ENCODE measurements around the gene UBE2E2.
A peak's percentile ranks its signal among the peaks of the same experiment; 100 is the strongest.

Gene UBE2E2

GRCh38 chr3:23198801-23199200 lies 4.3 kb upstream of the UBE2E2 start:
- no peak for DNase-seq

GRCh38 chr3:23199649-23200048 lies 3.5 kb upstream of the UBE2E2 start:
- no peak for DNase-seq

DNA sequence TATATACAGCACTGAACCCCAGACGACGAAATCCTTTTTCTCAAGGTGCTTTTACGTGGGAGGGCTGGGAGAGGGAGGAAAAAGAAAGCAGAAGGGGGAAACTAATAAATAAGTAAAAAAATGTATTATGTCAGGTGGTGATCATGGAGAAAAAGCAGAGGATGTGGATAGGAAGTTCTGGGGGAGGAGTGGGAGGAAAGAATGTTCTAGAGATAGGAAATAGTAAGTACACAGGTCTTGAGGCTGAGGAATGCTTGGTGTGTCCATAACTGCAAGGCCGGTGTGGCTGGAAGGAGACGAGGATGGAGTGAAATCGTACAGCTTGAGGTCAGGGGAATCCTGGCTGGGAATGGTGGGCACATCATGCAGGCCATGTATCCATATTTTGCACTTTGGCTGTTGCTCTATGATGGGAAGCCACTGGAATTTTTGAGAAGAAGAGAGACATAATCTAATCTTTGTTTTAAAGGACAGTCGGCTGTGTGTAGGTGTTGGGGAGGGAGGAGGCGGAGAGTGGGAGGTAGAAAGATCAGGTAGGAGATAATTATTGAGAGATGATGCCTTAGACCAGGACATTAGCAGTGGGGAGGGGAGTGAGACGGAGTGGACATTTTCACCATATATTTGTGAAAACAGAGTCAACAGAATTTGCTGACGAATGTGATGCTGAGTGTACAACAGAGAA lies 1.8 kb upstream of the UBE2E2 start:
- DNase-seq: no peak

DNA sequence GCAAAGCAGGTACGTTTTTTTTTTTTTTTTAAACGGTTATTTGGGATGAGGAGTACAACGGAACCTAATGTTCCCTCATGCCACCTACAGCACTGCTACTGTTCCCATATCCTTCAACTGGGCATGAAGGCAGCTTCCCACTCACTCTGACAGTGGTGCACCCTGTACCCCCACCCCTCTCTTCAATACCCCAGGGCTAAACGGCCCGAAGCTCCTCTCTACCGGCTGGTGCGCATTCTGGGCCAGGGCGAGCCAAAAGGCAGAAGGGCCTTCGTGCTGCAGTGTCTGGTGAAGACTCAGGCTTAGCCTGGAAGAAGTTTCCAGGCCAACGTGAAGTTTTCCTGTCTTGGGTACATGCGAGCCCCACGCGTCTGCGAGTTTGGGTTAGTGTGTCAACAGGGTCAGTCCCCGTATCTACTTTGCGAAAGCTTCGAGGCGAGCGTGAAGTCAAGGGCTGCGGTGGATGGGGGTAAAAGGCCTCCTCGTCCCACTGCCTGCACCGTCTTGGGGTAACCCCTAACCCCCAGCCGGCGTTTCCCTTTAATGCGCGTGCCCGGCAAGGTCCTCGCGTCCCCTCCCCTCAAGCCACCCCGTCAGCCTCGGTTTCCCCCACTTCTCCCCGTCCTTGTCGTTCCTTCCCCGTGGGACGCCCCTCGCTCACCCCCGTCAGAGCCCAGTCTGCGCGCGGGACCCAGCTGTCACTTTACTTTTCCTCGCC lies 765 bp upstream of the UBE2E2 start:
- peak in 1 of 2 donors; percentile 12 for DNase-seq

DNA sequence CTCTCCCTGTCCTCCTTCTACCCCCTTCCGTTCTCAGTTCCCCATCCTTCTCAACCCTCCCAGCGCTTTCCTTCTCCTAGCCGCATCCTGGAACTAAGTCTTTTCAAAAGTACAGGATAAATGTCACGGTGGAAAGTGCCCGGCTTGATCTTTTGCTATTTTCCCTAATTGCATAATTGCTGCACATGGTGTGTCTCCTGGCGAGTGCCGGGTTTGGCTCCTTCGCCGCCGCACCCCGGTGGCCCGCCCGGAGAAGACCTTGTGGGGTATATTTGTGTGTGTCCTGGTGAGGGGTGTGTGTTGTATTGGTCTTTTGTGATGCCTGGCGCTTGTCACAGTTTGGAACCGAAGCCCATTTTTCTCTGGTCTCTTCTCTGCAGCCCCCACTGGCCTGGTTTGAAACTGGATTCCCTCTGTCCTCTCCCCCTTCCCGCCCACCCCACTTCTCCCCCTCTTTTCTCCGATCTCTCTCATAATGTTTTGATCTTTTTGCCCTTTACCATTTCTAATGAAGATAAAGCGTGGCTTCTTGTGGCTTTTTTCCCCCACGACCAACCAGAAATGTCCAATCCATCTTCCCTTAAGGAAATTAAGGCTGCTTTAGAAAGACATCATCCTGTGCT lies 692 bp downstream of the UBE2E2 start:
- DNase-seq: peak in 1 of 2 donors; percentile 7

DNA sequence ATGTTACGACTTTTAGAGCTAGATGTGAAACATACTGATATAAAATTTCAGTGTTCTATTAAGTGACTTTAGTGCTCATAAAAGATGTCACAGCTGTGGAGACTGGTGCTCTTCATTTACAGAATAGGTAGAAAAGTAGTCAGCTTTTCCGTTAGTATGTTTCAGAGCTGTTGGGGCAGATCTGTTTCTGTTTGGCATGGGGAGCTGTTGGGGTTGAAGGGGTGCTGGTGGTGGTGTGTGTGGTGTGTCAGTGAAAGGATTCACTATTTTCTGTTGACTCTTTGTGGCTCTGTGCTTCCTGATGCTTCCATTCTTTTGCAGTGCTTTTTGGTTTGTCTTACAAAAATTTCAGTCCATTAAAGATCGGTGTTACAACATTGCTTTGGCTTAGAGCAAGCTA lies 3.2 kb downstream of the UBE2E2 start:
- no peak for DNase-seq

DNA sequence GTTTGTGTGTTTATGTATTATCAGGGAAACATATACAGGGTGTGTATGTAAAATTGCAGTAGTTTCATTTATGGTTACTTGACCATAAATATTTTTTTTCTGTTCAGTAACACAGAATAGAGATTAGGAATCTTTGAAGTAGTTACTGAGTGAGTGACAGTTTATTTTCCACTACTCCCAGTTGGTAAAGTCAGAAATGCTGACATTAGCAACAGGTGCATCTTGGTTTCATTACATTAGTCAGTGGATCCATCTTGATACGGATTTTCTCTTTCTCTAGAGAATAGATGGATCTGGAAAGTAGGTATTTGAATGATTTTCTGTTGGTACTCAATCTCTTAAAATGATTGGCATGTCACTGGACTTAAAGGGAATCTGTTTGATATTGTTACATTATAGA lies 6.0 kb downstream of the UBE2E2 start:
- no peak for DNase-seq

GRCh38 chr3:23209747-23210487 lies 6.8 kb downstream of the UBE2E2 start:
- no peak for DNase-seq

DNA sequence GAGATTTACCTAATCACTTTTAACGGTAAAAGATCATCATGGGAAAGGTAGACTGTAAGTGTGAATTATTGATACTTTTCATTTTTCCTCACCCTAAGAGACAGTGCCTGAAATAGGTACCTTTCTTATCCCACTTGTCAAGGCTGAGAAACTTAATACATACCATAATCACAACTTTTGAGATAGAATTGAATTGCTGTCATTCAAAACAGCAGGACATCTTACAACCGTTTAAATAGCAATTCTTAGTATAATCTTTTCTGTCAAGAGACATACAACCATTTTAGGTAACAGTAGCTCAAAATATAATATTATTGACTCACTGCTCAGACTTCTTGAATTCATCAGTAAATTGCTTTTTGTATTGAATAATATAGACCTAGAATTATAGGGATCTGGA lies 10.7 kb downstream of the UBE2E2 start:
- DNase-seq: no peak

- DNase-seq: no peak
These were observed 14.9 kb downstream of the UBE2E2 start for GRCh38 chr3:23217872-23218554.

DNA sequence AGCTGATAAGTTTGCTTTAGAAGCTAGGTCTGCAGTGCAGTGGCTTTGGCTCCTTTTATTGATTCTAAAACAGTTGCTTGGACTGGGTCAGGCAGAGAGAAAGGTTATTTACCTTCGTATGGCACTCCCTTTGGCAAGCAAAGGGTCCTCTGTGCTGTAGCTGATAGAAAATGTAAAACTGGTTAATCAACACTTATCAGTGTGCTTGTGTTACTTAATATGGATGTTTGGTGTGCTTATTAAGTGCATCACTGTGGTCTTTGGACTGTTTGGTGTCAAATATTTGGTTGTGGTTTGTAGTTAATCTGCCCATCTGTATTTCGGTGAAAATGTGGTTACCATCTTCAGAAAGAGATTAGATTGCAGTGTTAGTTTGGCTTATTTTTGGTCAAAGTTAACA lies 16.0 kb downstream of the UBE2E2 start:
- DNase-seq: no peak

DNA sequence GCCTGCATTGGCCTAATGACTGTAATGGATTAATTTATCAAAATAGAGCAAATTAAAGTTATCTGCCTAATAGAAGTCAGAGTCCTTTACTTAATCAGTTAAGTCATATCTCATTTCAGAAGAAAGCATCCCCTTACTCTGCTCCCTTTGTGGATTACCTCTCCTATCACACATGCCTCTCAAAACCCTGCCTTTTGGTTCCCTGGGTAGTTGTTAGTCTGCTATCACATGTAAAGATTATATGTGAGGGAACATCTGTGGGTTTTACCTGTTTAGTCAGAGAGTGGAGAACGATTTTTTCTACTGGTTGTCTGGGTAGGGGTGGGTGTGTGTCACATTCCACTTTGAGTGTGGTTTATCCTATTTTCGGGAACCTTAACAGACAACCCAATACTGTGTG lies 16.4 kb downstream of the UBE2E2 start:
- DNase-seq: no peak

- DNase-seq: no peak
These were observed 18.0 kb downstream of the UBE2E2 start for GRCh38 chr3:23221136-23221535.

DNA sequence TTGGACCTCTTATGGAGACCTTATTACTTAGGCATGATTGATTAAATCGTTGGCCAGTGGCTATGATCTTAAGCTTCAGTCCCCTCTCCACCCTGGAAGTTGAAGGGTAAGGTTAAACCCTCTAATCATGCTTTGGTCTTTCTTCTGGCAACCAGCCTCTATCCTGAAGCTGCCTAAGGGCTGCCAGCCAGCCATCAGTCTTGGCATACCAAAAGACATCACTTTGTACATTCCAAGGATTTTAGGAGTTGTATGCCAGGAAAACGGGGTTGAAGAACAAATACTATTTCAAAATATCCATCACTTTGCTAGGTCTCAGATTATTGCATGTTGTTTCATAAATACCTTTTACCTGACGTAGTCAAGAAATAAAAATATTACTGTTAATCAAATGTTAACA lies 28.9 kb downstream of the UBE2E2 start:
- no peak for DNase-seq

- no peak for DNase-seq
These were observed 29.7 kb downstream of the UBE2E2 start for GRCh38 chr3:23232854-23233253.

- no peak for DNase-seq
These were observed 32.1 kb downstream of the UBE2E2 start for GRCh38 chr3:23235264-23235663.

- no peak for DNase-seq
These were observed 33.8 kb downstream of the UBE2E2 start for GRCh38 chr3:23236890-23237289.

- no peak for DNase-seq
These were observed 35.0 kb downstream of the UBE2E2 start for GRCh38 chr3:23238156-23238555.

DNA sequence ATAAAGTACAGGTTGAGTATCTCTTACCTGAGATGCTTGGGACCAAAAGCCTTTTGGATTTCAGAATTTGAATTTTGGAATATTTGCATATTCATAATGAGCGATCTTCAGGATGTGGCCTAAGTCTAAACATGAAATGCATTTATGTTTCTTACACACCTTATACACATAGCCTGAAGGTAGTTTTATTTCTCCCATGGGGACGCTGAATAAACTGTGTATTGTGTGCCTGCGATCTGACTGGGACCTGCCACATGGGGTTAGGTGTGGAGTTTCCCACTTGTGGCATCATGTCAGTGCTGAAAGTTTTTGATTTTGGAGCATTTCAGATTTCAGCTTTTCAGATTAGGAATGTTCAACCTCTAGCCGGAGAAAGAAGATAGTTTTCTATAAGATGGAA lies 35.5 kb downstream of the UBE2E2 start:
- no peak for DNase-seq

- no peak for DNase-seq
These were observed 36.3 kb downstream of the UBE2E2 start for GRCh38 chr3:23239211-23240068.

DNA sequence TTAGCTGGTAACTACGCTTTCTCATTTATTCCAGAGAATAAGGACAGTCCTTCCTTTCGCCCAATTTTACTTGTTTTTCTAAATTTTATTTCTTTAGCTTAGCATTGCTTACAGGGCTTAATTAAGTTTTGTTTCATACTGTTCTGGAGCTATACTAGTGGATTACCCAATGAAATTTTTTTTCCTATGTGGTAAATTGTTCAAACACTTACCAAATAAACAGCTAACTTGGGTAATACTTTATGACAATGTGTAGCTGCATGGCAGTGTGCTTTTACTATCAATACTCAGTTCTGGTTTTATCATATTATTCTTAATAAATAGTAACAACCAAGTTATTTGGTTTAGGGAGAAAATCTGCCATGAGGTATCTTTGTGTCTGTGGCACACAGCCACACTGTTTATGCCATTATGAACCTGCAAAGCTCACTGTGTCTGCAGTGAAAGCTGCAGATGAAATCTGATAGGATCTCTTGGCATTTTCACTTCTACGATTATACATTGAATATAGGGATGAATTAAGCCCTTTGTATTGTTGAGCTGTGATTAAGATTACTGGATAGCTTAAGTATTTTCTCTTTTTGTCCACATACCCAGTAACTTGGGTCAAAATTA lies 37.2 kb downstream of the UBE2E2 start:
- DNase-seq: no peak

- DNase-seq: no peak
These were observed 38.1 kb downstream of the UBE2E2 start for GRCh38 chr3:23241256-23241655.

Measured in stimulated activated CD4-positive, alpha-beta T cell treated with anti-CD3 and anti-CD28 coated beads, Interleukin-2, amount 100 ng/mL, for 48 hours (primary cell).